Dedifferentiated amniotic fluid mesenchymal stem cell (primary cell): ENCODE results near the gene LRPPRC.
A peak's percentile ranks its signal among the peaks of the same experiment; 100 is the strongest.
"Not testable (repeated sequence)": the region's sequence is repeated elsewhere in the genome, so short reads cannot be mapped to it uniquely, and the experiment has no call there.

Experiments used
- DNase-seq: peaks from one replicate; pipeline ENCODE4 v3.0.0-alpha.2; 2016; ENCODE audit errors: extremely low spot score

The LRPPRC gene

DNA sequence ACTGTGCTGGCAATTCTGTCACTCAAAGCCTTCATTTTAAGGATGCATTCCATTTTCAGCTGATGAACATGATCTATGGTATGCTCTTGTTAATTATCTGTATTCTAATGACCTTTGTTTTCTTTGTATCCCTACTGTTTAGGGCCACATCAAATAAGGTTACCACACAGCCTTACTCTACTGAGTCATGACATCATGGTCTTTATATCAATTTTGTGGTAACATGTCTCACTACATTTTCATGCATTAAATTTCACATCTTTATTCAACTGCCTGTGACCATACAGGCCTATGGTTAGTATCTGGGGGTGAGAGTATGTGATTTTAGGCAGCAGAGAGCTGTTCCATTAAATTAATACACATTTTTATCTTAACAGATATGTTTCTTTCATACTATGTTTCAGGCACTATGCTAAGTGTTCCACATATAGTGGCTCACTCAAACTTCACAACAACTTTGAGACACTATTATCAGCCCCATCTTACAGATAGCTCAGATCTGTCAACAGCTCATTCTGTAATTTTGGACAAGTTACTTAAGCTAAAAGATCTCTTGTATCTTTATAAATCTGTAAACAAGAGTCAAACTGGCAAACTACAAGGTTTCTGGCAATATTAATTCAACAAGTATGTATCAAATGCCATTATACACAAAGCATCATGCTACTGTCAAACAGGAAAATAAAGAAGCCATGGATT lies 18.0 kb downstream of the LRPPRC start:
- DNase-seq = no peak

DNA sequence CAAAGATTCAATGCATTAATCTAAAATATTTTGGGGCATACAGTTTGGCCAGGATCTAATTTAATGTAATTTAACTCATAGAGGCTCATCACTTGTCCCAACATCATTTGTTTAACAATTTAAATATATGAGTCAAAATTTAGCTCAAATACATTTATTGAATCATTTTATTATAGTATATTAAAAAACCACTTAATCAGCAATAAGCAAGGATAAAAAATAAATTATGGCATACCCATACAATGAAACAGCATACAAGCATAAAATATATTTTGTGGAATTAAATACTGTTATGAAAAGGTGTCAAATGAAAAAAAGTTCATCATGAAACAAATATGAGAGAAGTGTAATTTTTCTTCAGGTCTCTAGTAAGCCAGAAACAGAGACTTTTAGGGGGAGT lies 34.9 kb downstream of the LRPPRC start:
- DNase-seq = no peak

DNA sequence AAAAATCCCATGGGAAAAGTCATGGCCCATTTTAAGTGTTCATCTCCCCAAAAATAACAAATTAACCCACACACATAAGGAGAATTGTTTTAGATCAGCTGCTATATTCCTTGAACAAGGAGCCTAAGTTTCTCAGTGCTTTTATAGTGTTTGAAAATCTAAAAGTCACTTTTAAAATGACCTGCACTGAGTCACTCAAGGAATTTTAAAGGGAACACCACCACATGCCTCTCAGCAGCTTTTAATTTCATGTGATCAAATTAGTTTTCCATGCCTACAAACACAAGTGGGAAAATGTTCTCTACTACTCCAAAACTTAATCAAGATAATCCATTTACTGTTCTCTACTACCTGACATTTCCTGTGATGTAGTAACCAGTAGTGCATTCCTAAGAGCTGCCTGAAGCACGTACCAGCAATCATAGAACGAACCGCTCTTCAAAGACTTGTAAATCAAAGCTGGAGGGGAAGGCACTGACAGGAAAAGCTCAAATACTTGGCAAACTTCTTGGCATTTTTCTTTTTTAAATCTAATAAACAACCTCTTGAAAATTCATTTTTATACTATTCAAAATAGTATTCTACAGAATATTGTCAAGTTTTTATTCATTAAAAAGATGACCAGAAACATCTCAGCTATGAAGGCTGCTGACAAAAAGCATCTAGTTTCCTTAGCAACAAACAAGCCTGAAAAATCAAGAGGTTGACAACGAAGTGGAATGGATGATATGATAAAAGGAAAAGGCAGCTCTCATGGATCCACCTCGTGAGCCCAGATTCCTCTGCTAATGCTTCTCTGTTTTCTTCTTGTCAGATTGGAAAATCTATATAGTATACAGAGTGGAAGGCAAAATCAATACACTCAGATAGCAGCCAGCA lies 37.2 kb downstream of the LRPPRC start:
- no peak for DNase-seq

DNA sequence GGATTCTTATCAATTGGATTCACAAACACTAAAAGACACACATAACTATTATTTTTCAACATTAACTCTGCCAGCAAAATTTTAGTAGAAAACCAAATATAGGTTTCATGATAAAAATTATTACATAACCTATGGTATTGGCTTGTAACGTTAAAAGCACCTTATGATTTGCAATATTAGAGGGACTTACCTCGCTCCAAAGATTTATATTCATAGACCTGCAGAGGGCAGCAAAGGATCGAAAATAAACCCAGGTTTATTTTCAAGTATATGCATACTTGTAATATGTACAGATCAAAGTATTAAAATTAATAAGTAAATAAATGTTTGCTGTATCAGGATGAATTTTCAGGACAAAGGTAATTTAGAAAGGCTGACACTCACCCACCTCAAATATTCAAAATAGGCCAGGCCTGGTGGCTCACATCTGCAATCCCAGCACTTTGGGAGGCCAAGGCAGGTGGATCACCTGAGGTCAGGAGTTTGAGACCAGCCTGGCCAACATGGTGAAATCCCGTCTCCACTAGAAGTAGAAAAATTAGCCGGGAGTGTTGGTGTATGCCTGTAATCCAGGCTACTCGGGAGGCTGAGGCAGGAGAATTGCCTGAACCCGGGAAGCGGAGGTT lies 45.3 kb downstream of the LRPPRC start:
- peak; percentile 33 for DNase-seq

DNA sequence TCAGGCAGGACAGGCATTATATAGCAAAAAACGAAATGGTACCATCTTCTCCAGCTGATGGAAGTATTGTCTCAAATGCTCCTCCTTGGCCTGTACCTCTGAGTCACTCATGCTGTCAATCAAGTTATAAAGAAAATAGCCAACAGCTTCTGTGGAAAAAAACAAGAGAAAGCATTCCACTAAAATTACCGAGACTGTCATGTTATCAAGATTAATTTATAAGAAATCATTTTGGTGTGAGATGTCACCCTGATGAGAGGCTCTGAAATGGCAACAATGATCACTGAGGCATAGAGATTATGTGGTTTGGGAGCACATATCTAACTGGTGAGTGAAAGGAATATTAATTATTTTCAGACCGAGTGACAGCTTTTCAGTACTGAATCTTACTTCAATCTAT lies 47.4 kb downstream of the LRPPRC start:
- DNase-seq = no peak

DNA sequence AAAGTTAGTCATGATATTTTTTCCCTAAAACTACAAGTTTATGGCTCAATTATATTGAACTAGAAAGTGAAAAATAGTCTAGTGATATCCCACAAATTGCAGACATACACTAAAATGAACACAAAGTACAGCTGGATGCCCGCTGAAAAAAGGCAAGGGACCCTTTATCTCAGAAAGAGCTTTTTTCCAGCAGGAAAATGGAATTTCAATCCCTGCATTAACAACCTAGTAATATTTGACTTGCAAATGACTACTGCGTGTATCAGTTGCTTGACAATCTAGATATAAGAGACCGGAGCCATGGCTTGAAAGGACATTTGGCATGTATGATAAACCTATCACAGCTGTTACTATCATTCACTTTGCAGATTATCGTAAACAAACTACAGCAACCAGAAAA lies 49.1 kb downstream of the LRPPRC start:
- DNase-seq = no peak

DNA sequence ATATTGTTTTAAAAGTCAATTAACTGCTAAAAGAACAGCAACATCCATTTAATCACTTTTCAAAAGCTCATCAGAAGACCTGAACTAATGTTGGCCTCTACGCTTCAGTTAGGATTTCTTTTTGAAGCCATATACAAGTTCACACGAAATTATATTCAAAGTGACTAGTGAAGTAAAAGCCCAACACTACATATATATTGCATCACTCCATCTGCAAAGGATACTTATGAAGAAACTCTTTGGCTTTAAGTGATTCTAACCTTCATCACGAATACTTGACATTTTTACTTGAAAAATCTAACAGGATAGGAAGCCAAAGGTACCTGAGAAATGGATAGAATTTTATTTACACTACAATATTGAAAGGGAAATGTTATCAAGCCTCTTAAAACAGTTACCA lies 50.4 kb downstream of the LRPPRC start:
- DNase-seq = no peak

DNA sequence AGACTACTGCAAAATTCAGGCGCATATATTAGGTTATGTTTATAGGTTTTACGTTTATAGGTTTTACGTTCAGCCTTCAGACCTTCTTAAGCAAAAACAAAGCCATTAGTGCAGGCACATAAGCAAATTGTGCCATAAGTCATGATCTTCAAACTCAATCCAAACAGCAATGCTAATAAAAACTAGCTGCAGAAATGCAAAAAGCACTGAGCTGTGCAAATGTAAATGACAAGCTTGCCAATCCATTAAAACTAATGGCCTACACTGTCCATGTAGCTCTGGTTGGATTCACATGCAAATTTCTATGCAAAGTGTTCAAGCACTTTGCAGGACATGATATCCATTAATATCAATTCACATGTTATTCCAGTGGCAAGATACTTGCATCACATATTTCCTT lies 50.9 kb downstream of the LRPPRC start:
- no peak for DNase-seq

DNA sequence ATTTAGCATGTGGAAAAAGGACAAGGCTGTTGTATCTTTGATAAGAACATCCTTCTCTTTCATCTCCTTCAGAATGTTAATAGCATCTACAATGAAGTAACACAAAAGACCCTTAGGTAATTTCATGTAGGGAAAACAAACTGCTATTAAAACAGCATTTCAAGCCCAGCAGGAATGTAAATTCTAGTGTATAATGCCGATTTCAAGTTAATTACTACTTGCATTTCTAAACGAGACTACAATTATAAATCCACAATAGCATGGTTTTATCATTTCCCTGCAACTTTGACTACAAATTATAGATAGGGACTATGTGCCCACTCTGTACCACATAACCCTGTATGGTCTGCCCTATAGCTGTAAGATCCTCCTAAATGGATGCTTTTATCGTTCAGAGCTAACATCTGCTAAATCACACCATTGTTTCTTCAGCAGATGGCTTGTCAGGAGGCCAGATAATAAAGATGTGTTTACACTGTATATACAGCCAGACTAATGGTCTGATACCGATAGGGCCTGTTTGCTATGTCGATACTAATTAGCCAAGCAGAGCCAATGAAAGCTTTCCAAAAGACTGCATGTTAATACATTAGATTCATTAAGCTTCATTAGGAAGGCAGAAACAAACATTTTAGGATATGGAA lies 51.9 kb downstream of the LRPPRC start:
- DNase-seq = no peak

DNA sequence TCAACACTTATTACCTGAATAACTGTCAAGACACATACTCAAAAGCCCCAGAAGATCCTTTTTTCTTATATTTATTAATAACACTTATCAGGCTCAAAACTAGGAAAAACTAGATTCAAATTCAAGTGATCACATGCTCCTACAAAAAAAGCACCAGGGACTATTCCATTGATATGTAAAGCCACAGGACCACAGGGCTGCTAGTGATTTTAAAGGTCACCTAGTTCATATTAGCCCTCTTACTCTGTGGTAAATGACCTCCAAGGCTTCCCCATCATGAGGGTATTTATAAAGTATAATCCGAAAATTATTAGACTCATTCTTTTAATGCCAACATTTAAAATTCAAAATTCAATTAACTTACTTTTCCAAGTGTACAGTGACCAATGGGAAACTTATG lies 52.5 kb downstream of the LRPPRC start:
- DNase-seq = no peak

DNA sequence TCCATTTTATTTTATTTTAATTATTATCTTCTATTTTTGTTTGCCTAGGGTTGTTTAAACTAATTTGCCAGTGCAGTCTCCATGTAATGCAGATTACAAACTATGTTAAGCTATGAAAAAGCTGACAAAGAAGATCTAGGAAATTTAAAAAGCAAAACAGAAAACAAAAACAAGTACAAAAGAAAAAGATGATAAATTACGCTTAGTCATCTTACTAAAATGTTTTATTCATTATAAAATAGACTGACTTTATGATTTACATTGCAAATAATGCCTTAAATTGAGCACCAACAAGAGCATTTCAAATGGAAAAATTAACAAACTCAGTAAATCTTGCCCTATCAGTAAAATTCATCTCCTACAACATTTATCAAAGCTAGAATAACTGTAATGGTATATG lies 52.9 kb downstream of the LRPPRC start:
- no peak for DNase-seq

DNA sequence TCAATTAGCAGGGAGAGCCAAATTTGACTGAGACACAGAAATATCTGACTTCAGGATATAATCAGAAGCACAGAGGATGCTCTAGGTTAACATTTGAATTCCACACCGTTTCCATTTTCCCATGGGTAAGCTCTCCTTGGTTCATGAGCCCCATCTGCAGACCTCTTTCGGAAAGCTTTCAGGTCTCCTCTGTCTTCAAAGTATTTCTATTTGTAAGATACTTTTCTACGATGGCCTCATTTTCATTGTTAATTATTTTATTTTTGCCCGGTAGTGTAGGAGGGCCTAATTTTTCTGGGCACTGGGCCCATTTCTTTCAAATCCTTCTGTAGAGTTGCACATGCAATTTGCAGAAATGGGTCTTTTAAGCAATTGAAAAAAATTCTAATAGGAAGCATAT lies 53.8 kb downstream of the LRPPRC start:
- no peak for DNase-seq

DNA sequence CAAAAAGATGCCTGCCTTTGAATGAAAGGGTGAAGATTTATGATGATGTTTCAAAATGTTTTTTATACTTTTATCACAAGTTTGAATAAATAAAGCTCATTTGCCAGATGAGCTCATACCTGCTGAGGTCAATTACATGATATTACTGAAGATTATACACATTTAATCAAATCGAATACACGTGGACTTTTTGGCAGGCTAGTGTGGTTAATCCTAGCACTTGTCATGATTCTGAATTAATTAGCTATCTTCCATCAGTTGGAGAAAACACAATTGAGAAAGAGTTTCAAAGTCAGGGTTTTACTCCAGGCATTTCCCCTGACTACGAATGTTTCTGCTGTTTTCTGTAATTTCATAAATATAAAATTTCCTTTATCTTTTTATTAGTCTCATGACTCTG lies 54.4 kb downstream of the LRPPRC start:
- DNase-seq = no peak

DNA sequence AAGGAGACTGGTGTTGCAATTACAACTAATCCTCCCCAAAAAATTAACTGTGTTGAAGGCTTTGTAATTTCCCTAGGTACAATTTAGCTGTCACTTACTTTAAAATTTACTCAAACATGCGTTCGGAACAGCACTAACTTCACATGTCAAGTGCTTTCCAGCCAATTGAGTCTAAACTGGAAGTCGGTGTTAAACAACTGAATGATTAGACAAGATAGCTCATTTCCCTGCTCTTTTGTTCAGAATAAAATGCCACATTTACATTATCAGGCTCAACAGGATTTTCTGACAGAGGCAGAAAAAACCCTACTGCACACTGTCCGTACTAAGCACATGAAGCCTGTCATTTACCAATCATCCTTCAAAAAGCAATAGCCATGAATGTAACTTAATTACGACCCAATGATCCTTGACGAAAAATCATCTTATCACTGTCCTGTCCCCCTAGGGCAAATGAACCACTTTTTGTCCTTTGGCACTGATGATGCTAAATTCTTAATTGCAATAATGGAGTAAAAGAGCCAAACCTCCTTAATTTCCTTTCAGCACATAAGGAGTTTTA lies 56.0 kb downstream of the LRPPRC start:
- DNase-seq = no peak

DNA sequence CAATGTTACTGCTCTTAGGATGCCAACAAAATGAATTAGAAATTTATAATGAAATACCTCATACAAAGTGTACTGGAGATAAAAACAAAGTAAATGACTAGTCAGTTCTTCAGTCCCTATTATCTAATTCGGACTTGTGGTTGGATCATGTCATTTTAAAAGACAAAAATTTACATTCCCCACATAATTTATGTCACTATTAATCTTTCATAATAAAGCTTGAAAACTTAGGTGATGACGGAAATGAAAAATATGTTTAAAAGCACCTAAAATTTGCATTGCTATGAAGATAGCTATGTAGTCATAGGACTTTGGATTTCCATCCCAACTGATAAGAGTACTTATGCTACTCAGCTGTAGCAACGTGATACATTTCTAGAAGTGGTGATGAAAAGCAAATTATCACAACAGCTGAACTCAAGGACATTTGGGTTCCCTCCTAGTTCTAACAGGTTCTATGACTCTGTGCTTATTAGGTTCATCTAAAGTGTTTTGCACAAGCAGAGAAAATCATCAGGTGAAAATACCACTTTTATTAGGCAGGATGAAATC lies 58.4 kb downstream of the LRPPRC start:
- DNase-seq = no peak

DNA sequence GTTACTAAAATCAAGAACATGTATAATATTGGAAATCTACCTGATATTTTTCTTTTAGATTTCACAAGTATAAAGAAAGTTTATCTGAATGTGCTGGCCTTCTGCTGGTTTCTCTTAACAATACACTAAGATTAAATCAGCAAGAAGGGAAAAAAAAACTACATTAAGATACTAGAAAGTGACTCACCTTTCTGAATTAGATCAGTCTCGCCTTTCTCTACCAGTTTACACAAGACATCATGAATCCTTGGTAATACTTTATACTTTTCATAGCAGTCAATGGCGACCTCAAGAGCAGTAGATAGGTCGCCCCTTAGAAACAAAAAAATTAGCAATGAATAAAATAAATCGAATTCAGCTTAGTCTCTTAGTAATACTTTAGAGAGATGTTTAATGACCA lies 61.2 kb downstream of the LRPPRC start:
- no peak for DNase-seq

DNA sequence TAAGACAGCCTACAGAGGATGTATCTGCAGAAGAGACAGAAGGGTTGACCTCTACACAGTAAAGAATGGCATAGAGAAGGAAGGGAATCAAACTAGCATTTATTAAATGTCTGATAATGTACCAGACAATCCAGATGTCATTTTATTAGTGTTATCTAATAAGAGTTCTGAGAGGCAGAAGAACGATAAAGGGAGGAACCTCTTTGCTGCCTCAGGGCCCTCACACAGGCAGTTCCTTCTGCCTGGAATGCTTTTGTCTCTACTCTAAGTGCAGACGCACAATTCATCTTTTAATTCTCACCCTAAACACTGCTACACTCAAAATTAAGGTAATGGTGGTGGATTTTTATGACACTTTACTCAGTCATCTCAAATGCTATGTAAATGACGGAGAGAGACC lies 64.5 kb downstream of the LRPPRC start:
- DNase-seq = no peak

DNA sequence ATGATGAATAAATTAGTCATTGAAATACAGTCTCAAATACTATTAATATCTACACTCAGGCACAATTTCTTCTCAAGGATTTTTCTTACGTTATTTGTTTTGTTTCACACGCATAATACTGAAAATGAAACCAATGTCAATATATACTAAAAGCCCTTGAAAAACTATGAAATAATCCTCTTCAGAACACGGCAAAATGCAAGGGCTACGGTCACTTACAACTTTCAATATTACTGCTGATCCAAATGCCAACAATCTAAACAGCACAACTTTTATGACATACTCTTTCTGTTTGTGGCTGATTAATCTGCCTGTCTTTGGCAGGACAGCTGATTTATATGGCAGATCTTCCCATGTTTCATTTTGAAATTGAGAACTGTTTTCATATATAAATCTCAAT lies 68.3 kb downstream of the LRPPRC start:
- DNase-seq = no peak

DNA sequence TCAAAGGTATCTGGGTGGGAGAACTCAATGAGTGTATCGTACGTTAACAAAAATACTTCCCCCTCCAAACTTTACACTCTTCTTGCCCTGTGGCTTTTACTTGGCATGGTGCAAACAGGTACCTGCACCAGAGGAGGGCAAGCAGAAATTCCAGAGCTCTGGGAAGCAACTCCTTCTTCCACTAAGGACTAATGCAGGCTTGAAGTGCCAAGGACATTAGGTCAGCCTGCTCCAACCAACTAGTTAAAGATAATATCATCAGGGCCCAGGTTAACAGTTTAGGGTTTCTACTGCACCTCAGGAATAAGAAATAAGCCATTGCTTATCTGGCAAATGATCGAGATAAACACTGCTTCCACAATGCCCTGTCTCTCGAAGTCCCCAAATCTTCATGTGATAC lies 70.4 kb downstream of the LRPPRC start:
- DNase-seq = no peak

DNA sequence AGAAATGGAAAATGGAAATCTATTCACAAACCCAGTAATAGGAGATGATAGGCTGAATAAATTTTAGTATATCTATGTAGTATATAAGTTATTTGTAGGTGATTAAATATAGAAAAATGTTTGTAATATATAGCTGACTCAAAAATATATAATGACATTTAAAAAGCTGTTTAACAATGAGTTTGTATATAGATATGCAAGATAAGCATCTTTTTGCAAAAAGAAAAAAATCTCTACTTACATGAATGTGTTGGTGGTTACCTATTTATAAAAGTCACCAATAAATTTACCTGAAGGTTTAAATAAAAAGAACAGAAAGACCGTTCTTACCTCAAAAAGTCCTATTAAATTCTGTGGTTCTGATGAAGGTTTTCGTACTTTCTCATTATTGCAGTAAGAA lies 71.3 kb downstream of the LRPPRC start:
- DNase-seq = no peak

DNA sequence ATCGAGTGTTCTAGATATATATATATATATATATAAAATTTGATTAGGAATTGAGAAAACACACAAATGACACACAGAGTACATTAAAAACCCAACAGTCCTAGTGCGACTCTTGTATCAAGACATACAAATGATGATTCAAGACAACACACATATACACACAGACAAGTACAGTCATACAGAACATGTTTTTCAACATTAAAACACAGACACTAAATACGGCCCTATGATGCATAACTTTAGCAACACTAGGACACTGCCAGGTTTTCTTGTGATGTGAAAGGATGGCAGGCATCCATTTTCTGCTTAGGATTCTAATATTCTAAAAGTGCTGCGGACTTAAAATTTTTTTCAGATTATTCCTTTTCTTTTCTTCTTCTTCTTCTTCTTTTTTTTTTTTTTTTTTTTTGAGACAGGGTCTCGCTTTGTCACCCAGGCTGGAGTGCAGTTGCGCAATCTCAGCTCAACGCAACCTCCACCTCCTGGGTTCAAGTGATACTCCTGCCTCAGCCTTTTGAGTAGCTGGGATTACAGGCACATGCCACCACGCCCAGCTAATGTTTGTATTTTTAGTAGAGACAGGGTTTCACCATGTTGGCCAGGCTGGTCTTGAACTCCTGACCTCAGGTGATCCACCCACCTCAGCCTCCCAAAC lies 84.5 kb downstream of the LRPPRC start:
- DNase-seq = not testable (repeated sequence)
